NCI-H2227 treated with DMSO at 0.1 percent for 48 hours (cell line): ENCODE measurements around the gene PWWP2B.

ENCODE experiments used
- DNase-seq: peaks from one replicate; lab custom pipeline; 2025; lab: John Stamatoyannopoulos, UW

The PWWP2B gene

DNA sequence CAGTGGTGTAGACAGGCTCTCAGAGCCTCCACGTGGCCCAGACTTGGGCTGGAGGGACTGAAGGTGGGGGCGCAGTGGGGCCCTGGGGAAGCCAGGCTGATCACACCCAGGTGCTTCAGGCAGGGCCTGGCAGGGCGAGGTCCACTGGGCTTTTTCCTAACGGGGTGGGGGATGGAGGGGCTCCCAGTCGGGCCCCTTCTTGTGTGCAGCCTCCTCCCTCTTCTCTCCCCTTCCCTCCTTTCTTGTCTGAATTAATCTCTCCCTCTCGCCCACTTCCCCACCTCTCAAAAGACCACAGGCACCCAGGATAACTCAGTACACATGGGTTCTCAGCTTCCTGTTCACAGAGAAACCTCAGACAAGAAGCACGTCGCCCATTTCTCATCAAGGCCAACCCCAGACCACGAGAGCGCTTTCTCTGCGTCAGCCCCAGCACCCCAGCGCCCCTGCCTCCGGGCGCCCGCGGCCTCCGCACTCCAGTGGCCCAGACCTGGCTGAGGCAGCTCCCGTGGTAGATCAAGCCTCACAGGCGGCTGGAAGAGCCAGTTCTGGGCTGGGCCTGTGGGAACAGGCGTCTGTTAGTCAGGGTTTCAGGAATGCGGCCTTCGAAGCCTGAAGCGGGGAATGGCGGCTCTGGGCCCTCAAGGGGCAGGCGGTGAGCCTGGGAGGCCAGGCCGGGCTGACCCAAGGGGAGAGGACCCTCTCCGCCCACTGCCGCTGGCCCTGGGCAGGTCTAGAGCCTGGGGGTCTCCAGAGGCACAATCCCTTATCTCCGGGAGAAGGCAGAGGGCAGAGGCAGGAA lies 50.6 kb downstream of the PWWP2B start:
- DNase-seq: no peak

DNA sequence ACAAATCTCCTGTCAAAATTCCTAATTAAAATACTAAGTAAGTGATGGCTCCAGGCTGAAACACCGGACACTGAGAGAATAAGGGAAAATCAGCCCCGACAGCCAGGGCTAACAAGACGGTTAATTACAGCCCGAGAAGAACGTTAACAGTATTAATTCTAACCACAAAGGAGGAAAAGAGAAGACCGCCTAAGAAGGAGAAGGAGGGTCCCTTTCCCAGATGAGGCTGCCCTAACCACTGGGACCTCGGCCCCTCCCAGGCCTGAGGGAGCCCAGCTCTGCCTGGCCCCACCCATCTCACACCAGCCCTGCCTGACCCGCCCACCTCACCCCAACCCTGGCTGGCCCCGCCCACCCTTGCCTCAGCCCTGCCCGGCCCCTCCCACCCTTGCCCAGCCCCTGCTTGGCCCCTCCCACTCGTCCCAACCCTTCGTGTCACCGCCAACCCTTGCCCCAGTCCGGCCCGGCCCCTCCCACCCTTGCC lies 51.3 kb downstream of the PWWP2B start:
- DNase-seq: no peak

DNA sequence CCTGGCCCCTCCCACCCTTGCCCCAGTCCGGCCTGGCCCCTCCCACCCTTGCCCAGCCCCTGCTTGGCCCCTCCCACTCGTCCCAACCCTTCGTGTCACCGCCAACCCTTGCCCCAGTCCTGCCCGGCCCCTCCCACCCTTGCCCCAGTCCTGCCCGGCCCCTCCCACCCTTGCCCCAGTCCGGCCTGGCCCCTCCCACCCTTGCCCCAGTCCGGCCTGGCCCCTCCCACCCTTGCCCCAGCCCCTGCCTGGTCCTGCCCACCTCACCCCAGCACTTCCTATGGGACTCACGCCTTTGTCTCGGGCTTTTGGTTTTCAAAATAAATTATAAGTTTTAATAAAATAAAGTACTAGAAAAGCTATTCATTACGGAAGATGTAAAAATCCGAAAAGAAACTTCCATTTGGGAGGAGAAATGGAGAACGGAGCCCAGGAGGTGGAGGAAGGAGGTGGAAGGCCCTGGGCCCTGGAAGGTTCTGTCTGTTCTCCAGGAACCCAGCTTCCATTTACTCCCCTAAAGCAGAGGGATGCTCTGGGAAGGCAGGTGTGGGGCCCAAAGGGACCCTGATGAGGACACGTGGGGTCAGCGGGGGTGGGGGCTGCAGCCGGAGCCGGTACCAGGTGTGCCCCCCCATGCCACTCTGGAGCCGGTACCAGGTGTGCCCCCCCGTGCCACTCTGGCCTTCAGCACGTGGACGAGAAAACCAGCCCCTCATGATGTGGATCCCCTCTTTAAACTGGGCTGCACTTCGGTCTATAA lies 52.2 kb downstream of the PWWP2B start:
- no peak for DNase-seq

DNA sequence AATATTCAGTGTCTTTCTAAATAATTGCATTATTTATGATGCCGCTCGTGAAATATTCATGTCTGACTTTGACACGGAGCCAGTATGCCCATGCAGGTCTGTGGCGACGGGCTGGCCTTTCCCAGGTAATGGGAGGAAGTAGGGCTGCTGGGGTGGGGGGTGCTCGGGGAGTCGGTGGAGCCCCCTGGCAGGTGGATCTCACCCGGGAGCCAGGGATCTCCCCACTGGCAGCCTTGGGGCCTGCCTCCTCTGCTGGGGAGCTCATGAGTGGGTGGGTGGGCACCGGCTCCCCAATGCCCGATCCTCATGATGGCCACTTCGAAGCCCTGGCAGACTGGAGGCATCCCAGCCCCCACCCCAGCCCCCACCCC lies 52.8 kb downstream of the PWWP2B start:
- DNase-seq: no peak

DNA sequence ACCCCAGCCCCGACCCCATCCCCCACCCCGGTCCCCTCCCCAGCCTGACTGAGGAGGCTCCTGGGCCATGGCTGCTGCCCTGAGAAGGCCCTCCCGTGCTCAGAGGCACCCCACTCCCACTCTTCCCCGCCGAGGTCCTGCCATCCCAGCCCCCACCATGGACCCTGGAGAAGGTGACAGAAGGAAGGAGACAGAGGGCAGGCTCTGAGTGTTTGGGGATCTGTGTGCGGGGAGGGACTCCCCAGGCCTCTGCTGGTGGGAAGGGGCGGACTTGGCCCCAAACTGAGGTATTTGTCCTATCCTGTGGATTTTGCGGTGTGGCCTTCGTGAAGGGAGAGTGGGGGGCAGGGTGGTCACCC lies 53.4 kb downstream of the PWWP2B start:
- DNase-seq: no peak

DNA sequence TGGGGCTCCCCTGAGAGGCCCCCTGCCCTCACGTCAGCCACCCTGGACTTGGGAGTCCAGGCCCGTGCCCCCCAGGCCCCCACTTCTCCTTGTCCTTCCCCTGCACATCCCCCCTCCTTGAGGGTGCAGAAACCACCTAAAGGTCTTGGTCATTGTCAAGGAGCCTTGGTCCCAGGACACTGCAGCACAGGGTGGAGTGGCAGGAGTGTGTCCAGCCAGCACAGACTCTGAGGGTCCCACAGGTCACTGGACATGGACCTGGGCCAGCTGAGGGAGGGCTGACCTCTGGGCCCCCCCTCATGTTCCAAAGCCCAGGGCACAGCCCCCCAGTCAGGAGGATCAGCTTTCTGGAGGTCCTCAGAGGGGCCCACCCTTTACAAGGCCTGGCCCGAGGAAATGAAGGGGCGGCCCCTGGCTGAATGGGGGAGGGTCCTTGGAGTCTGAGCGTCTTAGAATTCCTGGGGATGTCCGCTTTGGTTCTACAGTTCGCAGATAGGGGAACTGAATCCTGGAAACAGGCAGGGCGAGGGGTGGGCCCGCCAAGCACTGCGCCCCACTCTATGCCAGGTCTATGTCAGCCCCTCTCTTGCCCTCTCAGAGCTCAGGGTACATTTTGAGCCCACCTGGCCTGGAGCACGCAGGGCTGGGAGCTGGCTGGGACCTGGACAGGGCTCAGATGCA lies 54.0 kb downstream of the PWWP2B start:
- DNase-seq: no peak

DNA sequence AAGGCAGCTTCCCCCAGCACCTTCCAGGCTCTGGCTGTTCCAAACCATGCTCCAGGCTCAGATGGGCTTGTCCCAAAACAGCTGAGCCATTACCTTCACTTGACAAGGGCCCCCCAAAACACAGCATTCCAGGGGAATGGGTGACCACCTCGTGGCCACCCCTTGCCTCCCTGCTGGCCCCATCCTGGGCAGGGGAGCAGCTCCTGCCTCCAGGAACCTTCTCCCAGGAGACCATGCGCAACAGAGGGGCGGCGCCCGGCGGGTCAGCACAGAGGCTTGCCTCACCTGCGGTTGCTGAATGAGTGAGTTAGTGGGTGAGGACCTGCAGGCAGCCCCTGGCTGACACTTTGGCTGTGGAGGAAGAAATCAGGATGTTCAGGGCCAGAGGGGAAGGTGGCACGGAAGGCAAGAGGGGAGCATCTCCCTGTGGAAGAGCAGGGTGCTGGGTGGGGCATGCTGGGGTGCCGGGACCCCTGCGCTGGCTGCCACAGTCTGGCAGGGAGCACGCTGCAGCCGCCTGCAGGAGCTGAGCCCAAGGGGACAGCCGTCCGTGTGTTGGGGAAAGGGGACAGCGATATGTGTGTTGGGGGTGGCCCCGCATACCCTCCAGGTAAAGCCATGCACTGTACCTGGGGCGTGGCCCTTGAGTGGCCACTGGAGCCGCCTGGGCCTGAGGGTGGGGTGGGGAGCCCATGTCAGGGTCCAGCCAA lies 54.7 kb downstream of the PWWP2B start:
- DNase-seq: no peak

DNA sequence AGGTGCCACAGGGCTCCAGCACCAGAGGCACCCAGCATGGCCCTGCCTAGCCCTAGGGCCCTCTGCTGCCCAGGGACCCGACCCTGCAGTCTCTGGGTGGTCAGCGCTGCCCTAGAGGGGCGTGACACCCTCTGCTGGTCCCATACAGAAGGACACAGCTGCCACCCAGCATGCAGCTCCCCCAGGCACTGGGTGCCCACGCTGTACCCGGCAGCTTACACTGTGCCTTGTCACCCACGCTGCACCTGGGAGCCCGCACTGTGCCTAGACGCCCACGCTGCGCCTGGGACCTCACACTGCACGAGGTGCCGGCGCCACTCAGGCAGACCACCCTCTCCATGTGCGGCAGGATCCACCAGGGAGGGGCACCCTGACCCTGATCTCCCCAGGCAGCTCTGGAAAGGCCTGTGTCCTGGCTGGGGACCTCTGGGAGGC lies 55.2 kb downstream of the PWWP2B start:
- DNase-seq: no peak

DNA sequence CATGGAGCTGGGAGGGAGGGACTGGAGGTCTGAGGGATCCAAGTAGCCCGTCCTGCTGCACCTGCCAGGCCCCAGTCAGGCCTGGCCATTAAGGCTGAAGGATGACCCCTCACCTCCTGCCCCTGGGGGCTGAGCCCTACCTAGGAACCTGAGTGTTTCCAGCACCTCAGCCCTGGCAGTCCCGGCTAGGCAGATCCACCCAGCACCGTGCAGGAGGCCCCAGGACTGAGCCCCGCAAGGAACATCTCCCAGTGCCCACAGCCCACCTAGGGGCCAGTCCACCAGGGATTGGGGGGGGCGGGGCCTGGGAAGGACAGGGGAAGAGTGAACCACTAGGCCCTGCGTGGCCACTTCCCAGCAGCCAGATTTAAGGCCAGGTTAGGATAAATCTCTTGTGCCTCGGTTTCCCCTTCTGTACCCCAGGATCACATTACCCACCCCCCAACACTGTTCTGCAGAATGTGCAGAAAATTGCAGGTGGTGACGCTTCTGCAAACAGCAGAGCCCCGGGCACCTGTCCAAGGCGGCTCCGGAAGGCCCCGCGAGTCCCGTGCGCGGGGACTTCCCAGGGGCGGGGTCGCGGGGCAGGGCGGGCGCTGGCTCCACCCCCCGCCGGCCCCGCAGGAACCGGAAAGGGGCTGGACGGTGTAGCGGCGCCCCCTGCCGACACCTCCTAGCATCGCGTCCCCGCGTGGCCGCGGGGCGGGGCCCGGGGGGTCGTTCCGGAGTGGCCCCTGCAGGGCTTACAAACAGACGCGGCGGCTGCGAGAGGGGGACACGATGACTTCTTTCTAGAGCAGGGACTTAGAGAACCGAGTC lies 55.9 kb downstream of the PWWP2B start:
- peak; percentile 44 for DNase-seq

DNA sequence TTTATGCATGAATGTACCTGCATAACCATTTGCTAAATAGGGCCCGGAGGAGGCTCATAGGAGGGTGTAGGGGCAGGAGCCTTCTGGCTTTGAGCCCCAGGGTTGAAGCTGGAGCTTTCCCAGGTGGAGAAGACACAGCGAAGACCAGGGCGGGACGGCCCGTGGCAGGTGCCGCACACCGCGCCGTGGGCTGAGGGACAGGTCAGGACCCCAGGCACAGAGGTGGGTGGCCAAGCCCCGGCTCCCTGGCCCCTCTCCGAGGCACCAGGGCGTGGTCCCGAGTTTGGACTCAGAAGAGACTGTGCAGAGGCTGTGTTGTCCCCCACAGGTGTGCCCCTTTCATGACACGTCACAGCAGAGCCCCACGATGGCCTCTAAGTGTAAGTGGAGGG lies 56.5 kb downstream of the PWWP2B start:
- no peak for DNase-seq

DNA sequence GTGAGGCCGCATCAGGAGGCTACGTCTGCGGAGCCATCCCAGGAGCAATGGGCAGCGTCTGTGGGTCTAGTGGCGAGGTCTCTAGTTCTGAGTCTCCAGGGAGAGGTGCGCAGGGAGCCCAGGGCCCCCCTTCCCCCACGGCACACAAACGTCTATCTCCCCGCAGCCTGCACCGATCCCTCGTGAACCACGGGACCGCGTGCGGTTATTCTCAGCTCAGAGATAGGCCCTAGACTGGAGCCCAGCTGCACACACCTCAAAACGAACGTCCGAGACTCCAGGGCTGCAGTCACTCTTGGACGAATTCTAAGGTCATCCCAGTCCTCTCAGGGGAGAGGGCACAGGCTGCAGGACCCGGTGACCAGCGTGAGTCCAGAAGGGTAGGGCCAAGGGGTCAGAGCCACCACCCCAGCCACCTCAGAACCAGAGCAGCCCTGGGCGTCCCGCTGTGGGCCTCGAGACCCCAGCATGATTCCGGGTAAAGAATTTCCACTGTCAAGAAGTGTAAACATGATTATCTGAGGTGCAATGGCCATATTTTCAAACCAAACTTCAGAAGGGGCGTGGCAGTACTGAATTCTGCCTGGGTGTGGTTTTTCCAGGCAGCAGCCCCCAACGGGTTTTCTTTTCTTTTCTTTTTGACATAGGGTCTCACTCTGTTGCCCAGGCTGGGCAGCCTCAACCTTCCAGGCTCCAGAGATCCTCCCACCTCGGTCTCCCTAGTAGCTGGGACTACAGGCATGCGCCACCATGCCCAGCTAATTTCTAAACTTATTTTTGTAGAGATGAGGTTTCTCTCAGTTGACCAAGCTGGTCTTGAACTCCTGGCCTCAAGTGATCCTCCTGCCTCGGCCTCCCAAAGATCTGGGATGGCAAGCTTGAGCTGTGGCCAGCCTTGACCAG lies 57.5 kb downstream of the PWWP2B start:
- DNase-seq: no peak

DNA sequence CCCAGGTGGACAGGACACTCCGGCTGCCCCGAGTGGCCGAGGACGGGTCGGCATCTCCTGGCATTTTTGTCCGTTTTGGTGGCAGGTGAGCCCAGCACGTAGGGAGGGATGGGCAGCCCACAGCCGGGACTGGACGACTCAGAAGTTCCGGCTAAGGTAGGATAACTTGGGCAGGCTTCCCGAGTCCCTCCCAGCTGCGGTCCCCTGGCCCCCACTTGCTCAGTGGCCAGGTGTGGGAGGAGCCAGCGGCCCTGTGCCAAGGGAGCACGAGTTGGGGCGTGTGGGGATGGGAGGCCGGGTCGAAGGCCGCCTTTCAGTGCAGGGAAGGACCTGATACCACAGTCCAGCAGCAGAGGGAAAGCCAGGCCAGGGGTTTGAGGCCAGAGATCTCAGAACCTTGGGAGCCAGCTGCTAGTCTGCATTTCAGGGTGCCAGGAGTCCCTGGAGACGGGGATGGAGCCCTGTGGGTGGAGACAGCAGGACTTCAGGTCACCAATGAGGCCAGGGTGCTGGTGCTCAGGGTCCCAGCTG lies 58.5 kb downstream of the PWWP2B start:
- no peak for DNase-seq

DNA sequence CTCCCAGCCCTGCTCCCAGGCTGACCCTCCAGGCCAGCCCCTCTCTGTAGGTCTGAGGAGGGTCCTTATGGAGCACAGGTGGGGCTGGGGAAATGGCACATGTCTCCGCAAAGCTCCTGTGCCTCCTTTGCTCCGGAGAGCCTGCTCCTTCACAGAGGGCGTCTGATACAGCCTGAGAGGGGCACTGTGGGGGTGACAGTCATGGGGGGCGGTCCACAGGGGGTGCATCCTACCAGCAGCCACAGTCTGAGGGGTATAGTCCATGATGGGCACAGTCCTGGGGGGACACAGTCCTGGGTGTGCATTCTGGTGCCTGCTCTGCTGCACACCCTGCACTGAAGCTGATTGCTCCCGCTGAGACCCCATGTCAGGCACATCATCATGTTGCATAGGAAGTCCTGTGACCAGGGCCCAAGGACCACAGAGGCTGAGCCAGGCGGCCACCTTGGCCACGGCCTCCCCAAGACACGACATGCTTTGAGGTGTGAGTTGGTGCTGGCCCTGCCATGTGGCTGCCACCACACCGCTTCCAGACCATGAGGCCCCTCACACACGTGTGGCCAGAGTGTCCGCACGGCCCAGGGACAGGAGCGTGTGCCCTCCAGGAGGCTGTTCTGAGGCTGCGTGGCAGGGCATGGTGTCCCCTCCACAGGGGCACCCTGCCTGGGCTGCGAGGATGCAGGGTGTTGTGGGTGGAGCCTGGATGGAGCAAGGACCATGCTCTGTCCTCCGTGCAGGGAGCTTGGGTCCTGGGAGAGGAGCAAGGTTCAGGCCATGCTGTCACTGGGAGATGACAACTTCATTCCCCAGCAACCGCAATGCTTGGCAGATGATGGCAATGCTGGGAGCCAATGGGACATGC lies 59.2 kb downstream of the PWWP2B start:
- no peak for DNase-seq

DNA sequence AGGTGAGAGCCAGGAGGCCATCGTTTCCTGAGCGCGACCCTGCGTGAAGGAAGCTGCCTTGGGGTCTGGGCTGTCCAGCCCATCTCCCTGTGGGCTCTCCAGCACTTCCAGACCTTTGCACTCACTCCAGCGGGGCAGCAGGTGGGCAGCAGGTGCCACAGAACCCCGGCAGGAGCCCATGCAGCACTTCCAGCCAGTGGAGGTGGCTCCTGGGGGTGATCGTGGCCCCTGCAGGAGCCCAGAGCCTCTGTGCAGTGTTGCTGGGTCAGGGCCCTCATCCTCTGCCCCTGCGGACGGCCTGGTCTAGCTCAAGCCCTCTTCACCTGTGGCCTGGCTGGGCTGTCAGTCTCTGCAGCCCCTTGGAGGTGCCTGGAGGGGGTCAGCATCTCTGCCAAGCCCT lies 59.9 kb downstream of the PWWP2B start:
- DNase-seq: no peak

DNA sequence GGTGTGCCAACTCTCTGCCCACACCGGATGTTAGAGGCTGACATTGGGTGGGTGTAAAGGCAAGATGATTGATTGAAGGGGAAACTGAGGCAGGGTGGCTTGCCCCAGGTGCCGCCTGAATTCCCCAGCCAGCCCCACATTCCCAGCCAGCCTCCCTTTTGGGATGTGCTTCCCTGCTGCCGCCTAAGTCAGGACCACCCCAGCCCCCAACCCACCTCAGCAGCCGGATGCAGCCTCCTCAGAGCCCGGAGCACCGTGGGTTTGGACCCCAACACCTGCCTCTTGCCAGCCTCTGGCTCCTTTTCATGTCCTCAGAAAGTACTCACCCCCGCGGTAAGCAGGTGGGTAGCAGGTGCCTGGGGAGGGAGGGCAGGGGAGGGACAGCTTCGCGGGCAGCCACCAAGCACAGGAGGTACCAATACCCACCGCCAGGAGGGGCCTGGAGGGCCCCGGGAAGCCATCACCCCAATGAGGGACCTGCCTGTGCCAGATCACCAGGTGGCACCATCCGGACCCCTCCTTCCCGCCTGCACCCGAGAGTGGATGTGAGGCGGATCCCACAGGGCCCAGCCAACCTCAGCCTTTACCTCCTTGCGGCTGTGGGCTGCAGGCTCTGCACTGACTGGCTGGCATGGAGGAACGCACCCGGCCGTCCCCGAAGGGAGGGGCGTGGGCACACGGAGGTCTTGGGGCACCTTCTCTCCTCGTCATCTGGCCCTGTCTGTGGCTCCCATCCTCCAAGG lies 60.5 kb downstream of the PWWP2B start:
- DNase-seq: no peak

DNA sequence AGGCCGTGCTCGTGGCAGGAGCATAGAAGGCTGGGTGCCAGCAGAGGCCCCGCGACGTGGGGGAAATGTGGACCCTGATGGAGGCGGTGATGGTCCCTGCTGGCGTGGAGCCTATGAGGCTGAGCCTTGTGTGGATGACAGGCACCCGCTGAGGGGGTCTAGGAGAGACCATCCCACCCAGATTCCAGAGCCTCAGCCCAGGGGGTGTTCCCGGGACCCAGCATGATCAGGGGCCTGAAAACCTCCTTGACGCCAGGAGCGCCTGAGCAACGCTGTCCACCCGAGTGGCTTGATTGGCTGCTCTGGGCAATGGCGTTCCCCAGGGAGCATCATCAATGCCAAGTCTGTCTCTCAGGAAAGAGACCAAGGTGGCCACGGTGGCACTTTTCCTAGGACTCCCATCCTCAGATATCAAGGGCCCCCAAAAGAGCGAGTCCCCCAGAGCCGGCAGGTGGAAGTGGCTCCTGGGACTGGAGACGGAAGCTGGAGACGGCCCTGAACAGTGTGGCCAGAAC lies 61.1 kb downstream of the PWWP2B start:
- DNase-seq: no peak

DNA sequence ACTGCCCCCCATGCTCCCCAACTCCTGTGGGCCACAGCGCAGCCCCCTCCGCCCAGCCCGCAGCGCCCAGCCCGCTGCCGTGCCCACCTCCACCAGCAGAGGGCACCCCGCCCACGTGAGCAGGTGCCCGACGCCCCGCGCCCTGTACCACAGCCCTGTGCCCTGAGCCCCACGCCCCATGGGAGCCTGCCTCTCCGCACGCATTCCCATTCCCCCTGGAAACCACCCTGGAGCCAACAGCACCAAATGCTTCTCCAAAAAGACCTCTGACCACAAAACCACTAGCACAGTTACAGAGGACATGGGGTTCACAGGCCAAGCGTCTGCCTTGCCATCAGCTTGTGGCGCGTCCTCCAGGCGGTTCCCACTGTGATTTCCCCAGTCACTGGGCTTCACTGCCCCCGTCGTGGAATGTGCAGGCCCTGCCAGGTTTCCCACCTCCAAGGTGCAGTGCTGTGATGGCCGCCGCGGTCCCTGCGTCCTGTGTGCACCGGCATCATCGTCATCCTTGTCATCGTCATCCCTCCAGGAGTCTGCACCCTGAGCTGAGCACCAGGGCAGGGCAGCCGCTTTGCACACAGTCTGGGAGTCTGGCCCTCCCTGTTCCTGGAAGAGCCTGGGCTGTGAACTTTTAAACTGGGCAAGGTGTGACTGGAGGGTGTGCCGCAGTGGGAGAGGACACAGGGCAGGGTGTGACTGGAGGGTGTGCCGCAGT lies 61.7 kb downstream of the PWWP2B start:
- DNase-seq: no peak
